Cardiac muscle cell (in vitro differentiated cells and primary cell): Measurements from ENCODE around the gene HDAC4. TPM values are rescaled to one million over a fixed set of nuclear protein-coding genes. Genes with fewer than 3 reads are reported as not detected.

Source experiments
- DNase-seq, 2 donors: peaks; one replicate each; pipeline versions ENCODE4 v3.0.0 to v3.0.0-alpha.2; 2010 to 2017; ENCODE audit warnings: low read depth in 1 of 2, low spot score in 1 of 2
- H3K27ac ChIP-seq: fragments of 200-600 bp; sonication (generic); 2 replicates; pipeline ENCODE4 v1.5.1; 2016
- H3K27me3 ChIP-seq: fragments of 200-600 bp; sonication (generic); 2 replicates; pipeline ENCODE4 v1.6.0; 2016; ENCODE audit warnings: control low read depth
- H3K36me3 ChIP-seq: fragments of 200-600 bp; sonication (generic); 2 replicates; pipeline ENCODE4 v1.5.1; 2016; ENCODE audit warnings: control low read depth
- H3K4me1 ChIP-seq: fragments of 200-600 bp; sonication (generic); 2 replicates; pipeline ENCODE4 v1.8.1; 2017; ENCODE audit warnings: low read depth, mild to moderate bottlenecking, mixed run types
- H3K4me3 ChIP-seq: fragments of 200-600 bp; sonication (generic); 2 replicates; pipeline ENCODE4 v1.5.1; 2016; ENCODE audit warnings: mild to moderate bottlenecking
- H3K9me3 ChIP-seq: fragments of 200-600 bp; sonication (generic); 2 replicates; pipeline ENCODE4 v1.5.1; 2017; ENCODE audit warnings: low read depth, mild to moderate bottlenecking, control low read depth
- CTCF ChIP-seq: IDR thresholded peaks from 2 replicates; pipeline ENCODE4 v1.5.1; 2012; ENCODE audit warnings: low read depth, mild to moderate bottlenecking, low read length
- polyA plus RNA-seq: library from polyadenylated mRNA; unstranded; fragments of >200 nt; fragmentation: Nextera tagmentation; extraction: Ambion mirVana; gene quantifications from 2 replicates; pipeline ENCODE4 v1.2.1, GENCODE V29; 2016
- total RNA-seq: library from RNA; depleted of rRNA; stranded (reverse); fragments of >200 nt; gene quantifications from 2 replicates; pipeline ENCODE4 v1.2.3, GENCODE V29; 2016

Gene HDAC4
- total and polyA plus RNA-seq, 2 experiments from 2014 or later, result 7.0 to 41.6 TPM

- Histone ChIP-seq H3K4me3 (no peak overlapping the region), H3K4me1 (no peaks in the 10 kb centered on the region), H3K27me3 (no peaks in the 10 kb centered on the region), H3K27ac (no peak overlapping the region), H3K9me3 (no peaks in the 10 kb centered on the region), H3K36me3 (peaks cover 8% of the 10 kb centered on the region)
- DNase-seq, result no peak
- TF ChIP-seq CTCF, result no peak
Observed at GRCh38 chr2:239127513-239127912, 273.3 kb downstream of the HDAC4 start.

GRCh38 chr2:239125726-239126675, 274.8 kb downstream of the HDAC4 start:
- no peaks in the 10 kb centered on the region for H3K9me3 ChIP-seq
- H3K27me3 ChIP-seq, result no peaks in the 10 kb centered on the region
- H3K4me1 ChIP-seq, result no peaks in the 10 kb centered on the region
- DNase-seq, result no peak
- no peak overlapping the region for H3K27ac ChIP-seq
- H3K4me3 ChIP-seq, result no peak overlapping the region
- no peak for TF ChIP-seq CTCF
- H3K36me3 ChIP-seq, result peaks cover 8% of the 10 kb centered on the region

GRCh38 chr2:239124152-239124899, 276.5 kb downstream of the HDAC4 start:
- Histone ChIP-seq H3K4me3 (no peak overlapping the region), H3K36me3 (peaks cover 8% of the 10 kb centered on the region), H3K27me3 (no peaks in the 10 kb centered on the region), H3K9me3 (no peaks in the 10 kb centered on the region), H3K27ac (no peak overlapping the region), H3K4me1 (no peaks in the 10 kb centered on the region)
- no peak for DNase-seq
- TF ChIP-seq CTCF, result no peak

GRCh38 chr2:239122421-239123110, 278.3 kb downstream of the HDAC4 start:
- no peak for TF ChIP-seq CTCF
- Histone ChIP-seq H3K4me1 (no peaks in the 10 kb centered on the region), H3K27me3 (no peaks in the 10 kb centered on the region), H3K36me3 (peaks cover 8% of the 10 kb centered on the region), H3K9me3 (no peaks in the 10 kb centered on the region), H3K4me3 (no peak overlapping the region), H3K27ac (no peak overlapping the region)
- no peak for DNase-seq

GRCh38 chr2:239121600-239122012, 279.2 kb downstream of the HDAC4 start:
- Histone ChIP-seq H3K4me3 (no peak overlapping the region), H3K36me3 (peaks cover 8% of the 10 kb centered on the region), H3K9me3 (no peaks in the 10 kb centered on the region), H3K4me1 (no peaks in the 10 kb centered on the region), H3K27ac (no peak overlapping the region), H3K27me3 (no peaks in the 10 kb centered on the region)
- no peak for TF ChIP-seq CTCF
- no peak for DNase-seq
